UCSD-AML1 (cell line): ENCODE results near the gene PSTPIP2.
"Not testable (repeated sequence)": the region's sequence is repeated elsewhere in the genome, so short reads cannot be mapped to it uniquely, and the experiment has no call there.

Experiments used
- DNase-seq: peaks from one replicate; lab custom pipeline; 2025; ENCODE audit not compliant: unreplicated experiment; lab: John Stamatoyannopoulos, UW

The PSTPIP2 gene

GRCh38 chr18:46071653-46072375, at the start of gene PSTPIP2:
Gene PSTPIP2 (minus strand): TSS chr18:46072260. CDS start chr18:46072188, 72 bp downstream.
- DNase-seq = peak; percentile 78

GRCh38 chr18:46113751-46114150, 41.7 kb upstream of the PSTPIP2 start:
- no peak for DNase-seq

- no peak for DNase-seq
Observed at GRCh38 chr18:46110406-46110805, 38.3 kb upstream of the PSTPIP2 start.

DNA sequence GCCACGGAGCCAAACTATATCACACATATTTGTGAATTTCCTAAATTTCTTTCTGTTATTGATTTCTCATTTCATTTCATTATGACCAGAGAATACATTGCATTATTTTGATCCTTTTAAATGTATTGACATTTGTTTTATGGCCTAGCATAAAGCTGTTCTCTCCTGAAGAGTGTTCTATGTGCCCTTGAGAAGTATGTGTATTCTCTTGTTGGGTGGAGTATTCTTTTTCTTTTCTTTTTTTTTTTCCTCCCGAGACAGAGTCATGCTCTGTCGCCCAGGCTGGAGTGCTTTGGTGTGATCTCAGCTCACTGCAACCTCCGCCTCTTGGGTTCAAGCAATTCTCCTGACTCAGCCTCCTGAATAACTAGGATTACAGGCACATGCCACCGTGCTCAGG, 37.3 kb upstream of the PSTPIP2 start:
- DNase-seq = no peak

GRCh38 chr18:46104128-46104911, 32.3 kb upstream of the PSTPIP2 start, which contains the start of gene HAUS1:
Gene HAUS1 (plus strand): TSS chr18:46104385. CDS start chr18:46104412, 27 bp downstream.
- DNase-seq = peak; percentile 90

- DNase-seq = no peak
Observed at GRCh38 chr18:46099463-46099862, 27.4 kb upstream of the PSTPIP2 start.

- DNase-seq = no peak
Observed at GRCh38 chr18:46098616-46098933, 26.5 kb upstream of the PSTPIP2 start.

DNA sequence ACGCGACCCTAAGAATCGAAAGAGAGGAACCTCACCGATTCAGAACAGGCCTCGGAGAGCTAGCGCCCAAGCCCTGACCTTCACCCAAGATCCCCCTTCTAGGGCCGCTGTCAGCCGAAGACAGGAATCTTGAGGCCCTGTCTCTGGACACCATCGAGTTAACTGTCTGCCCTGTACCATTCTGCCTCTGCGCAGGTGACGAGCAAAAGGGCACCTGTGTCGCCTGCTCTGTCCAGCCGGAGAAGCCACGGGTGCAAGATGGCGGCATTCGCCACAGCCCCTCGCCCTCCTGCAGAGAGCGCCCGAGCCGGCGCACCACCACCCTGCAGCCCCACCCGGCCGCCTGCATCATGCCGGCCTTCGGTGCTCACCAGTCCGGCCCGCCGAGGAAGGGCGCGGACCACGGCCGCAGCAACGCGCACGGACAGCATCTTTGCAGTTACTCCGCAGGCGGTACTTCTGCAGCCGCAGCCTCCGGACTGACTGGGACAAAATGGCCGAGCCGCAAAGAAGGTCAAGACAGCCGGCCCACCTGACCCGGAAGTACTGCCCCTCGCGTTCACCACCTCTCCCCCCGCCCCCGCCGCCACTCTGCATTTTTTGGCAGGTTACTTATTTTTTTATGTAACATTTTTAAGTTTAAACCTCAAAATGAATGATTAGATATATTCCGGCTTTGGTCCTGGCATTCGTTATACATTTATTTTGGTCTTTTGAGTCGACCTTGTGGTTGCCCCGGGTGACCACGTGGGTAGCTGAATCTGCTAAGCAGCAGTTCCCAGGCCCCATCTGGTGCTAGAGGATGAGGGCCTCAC, 25.9 kb upstream of the PSTPIP2 start, which contains the start of gene ATP5F1A:
TSS of gene ATP5F1A (minus strand) at position 496 of the 815 bp plus-strand sequence. CDS start at position 431, 65 bp downstream.
- DNase-seq = peak; percentile 79

GRCh38 chr18:46097431-46097800, 25.4 kb upstream of the PSTPIP2 start:
- no peak for DNase-seq

DNA sequence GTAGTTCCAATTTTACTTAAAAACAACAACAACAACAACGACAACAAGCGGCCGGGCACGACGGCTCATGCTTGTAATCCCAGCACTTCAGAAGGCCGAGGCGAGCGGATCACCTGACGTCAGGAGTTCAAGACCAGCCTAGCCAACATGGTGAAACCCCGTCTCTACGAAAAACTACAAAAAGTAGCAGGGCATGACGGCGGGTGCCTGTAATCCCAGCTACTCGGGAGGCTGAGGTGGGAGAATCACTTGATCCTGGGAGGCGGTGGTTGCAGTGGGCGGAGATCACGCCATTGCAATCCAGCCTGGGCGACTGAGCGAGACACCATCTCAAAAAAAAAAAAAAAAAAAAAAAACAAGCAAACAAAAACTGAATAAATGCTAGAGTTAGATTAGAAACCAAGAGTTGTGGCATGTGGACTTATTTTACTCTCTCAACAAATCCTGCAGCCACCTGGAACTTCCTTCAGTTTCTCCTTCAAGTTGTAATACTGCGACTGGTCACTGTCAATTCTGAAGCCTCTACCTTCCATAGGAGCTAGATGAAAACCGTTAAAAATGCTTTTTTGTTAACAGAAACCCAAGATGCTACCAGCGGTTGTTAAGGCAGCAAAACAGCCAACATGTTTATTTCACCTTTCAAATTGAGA, 24.7 kb upstream of the PSTPIP2 start:
- no peak for DNase-seq

DNA sequence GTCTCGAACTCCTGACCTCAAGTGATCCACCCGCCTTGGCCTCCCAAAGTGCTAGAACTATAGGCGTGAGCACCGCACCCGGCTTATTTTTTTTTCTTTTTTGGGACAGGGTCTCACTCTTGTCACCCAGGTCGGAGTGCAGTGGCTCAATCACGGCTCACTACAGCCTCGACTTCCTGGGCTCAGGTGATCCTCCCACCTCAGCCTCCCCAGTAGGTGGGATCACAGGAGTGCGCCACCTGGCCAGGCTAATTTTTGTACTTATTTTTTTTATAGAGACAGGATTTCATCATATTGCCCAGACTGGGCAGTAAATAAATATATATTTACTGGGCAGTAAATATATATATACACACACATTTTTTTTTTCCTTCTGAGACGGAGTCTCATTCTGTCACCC, 23.5 kb upstream of the PSTPIP2 start:
- no peak for DNase-seq

DNA sequence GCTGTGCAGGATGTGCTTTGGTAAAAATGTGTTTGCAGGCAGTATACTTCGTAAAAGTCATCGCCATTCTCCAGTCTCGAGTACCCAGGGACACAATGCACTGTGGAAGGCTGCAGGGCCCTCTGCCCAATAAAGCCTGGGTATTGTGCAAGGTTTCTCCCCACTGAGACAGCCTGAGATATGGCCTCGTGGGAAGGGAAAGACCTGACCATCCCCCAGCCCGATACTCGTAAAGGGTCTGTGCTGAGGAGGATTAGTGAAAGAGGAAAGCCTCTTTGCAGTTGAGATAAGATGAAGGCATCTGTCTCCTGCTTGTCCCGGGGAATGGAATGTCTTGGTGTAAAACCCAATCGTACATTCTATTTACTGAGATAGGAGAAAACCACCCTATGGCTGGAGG, 16.4 kb upstream of the PSTPIP2 start:
- not testable (repeated sequence) for DNase-seq

DNA sequence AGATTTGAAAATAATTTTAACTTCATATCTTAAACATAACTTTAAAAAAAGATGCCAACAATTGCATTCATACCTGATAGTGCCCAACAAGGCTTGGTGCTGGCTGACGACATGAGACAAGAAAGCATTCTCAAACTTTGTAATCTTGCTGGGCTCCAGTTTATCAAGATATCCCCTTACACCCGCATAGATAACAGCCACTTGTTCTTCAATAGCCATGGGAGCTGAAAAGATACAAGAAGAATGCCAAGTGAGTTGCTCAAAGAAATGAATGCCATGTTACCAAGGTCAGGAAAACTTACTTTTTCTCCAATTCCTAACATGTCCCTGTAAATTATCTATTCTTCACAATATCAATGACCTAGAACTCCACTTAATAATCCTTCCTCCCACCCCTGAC, 12.4 kb upstream of the PSTPIP2 start:
- DNase-seq = no peak

DNA sequence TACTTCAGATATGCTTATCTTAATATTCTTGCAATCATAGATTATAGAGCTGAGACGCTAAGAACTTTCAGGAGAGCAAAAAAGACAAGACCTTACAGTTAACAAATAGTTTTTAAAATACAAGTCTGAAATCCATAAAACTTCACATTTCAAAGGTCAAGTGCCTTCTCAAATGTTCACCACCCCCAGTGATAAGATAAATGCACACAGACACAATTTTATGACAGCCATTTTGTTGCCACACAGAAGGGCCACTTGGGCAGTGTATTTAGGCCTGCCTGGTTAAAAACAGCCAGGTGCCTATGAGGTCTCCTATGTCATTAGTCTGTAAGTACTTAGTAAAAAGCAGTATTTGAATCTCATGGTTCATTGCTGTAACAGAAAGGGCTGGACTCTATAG, 8.1 kb upstream of the PSTPIP2 start:
- no peak for DNase-seq

GRCh38 chr18:46079336-46079735, 7.3 kb upstream of the PSTPIP2 start:
- no peak for DNase-seq

- DNase-seq = peak; percentile 29
Observed at GRCh38 chr18:46073474-46074331, 1.6 kb upstream of the PSTPIP2 start.

- no peak for DNase-seq
Observed at GRCh38 chr18:46072959-46073358, 899 bp upstream of the PSTPIP2 start.

GRCh38 chr18:46072376-46072867, 362 bp upstream of the PSTPIP2 start:
- no peak for DNase-seq

DNA sequence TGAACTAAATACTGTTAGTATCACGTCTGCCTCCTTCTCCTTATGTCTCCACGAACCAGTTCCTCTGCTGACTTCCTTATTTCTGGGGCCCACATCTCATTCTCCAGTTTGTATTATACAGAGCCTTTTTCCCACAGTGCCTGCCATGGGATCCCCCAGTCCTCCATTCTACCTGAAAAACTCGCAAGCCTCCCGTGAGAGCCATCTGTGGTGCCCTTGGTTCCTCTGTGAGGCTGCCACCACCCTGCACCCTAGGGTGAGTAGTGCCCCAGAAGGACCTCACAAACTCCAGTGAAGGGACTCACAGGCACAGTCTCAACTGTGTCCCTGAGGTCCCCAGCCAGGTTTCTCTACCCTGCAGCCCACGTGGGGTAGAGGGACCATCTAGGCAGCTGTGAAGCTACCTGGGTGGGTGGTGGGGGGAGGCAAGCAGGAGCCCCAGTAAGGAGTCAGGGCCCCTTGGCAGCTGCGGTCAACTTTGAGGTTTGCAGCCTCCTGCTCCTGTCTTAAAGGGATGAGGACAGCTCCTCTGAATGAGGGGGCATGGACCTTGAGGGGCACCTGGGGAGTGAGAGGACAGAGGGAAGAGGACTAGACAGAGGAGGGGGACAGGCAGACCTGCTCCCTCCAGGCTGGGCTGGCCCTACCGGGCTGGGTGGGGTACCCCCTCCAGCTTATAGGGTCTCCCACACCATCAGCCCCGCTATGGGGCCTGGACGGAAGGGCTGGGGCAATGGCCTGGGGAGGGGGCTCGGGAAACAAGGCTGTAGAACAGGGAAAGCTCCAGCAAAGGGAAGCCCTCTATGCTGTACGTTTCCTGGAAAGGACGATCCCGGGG, 1.0 kb downstream of the PSTPIP2 start:
- DNase-seq = peak; percentile 67
